SH-SY5Y (cell line): ENCODE measurements around the gene HAAO.

Experiments used
- GATA2 ChIP-seq: IDR thresholded peaks from 2 replicates; pipeline ENCODE4 v1.6.1; 2011; ENCODE audit warnings: mild to moderate bottlenecking, low read depth, low read length
- GATA3 ChIP-seq: IDR thresholded peaks from 2 replicates; pipeline ENCODE4 v1.6.1; 2011; ENCODE audit warnings: low read depth, mild to moderate bottlenecking, low read length, moderate library complexity

DNA sequence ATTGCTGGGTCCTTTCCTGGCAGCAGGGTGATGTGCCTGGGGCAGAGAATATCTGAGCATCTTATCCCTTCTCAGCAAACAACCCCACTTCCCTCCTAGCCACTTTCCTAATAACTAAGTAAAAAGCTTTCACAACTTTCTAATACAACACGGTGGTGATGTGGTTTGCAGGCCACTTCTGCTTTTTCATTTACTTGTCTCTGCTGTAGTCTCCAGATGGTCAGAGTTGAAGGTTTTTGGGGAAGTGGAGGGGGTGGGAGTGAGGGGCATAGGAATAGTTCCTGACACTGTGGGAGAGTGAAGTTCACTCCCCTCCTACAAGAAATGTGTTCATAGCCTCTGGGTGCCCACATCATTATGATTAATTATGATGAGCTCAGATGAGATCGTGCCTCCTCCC, 40.1 kb downstream of the HAAO start:
- TF ChIP-seq GATA2, result no peak
- no peak for TF ChIP-seq GATA3
